T47D (cell line): ENCODE results near the gene GLRX3.

Source experiments
- DNase-seq, 2 experiments: peaks; one replicate each; pipeline versions ENCODE4 v3.0.0 to v3.0.0-alpha.2; 2011 to 2012; ENCODE audit warnings: low read depth in 1 of 2, low spot score in 1 of 2
- JUND ChIP-seq: IDR thresholded peaks from 2 replicates; pipeline ENCODE4 v1.6.1; 2012; ENCODE audit warnings: low read depth
- in situ Hi-C: cut with HindIII; loops from 2 replicates; pipeline ENCODE4 v1.10.0; 2016; ENCODE audit warnings: low sequenced_read_pairs, low pct_unique_long_range_greater_than_20kb

The GLRX3 gene

DNA sequence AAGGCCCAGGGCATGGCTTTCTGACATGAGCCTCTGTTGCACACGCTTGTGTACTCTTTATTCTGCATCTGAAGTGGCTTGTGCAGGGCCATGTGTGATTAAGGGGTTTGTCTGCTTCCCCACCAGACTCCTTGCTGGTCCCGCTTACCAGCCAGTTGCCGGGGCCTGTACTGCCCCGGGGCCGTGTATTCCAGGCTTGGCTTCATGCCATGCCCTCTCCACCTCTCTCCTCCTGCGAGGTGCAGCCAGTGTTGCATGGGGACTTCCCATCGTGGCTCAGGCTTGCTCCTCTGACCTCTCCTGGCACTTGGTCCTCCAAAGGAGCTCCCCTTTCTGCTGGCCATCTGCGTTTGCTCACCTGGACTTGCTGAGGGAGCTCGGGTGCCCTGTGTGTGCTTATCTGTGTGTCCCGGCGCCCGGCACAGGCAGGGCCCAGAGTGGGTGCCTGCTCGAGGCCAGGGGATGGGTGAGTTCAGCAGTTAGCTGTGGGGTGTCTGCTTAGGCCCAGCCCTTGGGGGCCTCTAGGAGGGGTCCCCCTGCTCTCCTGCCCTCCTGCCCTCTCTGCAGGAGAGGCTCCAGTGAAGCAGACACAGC is 14.6 kb upstream of the GLRX3 start:
- TF ChIP-seq JUND: no peak
- in situ Hi-C loops: no loop called here

DNA sequence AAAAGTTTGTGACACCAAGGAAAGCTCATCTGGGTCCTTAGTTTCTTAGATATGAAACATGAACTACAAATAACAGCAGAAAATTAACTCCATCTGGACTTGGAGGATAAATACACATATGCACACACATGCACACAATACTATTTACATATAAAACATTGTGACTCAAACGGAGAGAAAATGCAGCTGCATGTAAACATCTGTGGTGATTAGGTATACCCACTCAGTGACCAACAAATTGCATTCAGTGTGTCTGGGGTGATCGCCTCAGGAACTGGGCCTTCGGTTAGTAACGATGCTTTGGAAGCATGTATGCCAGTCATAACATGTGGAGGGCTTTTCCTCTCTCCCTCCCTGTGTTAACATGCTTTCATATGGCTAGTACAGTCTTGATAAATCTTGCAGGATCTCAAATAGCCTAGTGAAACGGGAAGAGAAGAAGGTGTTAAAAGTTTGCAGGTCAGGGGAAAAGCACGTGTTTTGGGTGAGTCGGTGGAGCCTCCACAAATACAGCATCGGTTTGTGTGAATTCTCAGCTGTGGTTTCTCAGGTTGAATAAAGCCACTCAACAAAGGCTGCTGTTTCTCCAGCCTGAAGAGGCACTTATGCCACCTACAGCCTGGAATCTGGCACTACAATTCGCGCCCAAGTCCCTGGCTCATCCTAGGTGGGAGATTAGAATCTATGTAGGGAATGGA is 8.7 kb upstream of the GLRX3 start:
- TF ChIP-seq JUND: no peak
- DNase-seq: peak; percentile 81 to 82
- in situ Hi-C loops: no loop called here

More for the DNA sequence above, 14.6 kb upstream of the GLRX3 start:
- no peak for DNase-seq

DNA sequence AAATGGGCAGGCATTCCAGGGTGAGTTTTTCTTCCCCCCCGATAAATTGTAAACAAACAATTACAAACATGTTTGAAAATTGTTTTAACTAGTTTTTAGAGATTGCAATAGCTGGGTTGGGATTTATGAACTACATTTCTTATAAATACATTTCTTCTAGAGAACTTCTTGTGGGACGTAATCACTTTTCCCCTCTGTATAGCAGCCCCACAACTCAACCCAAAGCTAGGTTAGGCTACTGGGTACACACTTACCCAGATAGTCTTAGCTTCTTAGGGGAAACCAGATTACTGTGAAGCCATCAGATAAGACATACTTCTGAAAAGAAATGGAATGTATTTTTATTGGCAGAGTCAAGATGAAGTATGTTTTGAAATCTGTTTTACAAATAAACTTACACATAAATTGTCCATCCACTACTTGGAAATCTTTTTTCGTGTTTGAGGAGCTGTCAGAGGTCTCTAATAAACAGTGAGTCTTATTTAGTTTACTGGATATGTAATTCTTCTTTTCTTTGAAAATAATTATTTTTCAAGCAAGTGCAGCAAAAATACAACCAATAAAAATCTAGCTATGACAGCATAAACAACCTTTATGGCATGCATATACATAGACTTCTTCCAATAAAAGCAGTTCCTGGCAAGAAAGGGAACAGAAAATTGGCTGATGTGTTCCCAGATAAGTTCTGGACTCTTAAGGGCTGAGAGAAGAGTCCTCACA is 8.0 kb upstream of the GLRX3 start:
- in situ Hi-C loops: no loop called here
- no peak for TF ChIP-seq JUND
- DNase-seq: no peak

- no peak for DNase-seq
- no peak for TF ChIP-seq JUND
- in situ Hi-C loops: no loop called here
These were observed 7.3 kb upstream of the GLRX3 start for GRCh38 chr10:130128922-130129321.

GRCh38 chr10:130135676-130136225 is 440 bp upstream of the GLRX3 start:
- TF ChIP-seq JUND: no peak
- no peak for DNase-seq
- in situ Hi-C loops: no loop called here

GRCh38 chr10:130137090-130137448 is 878 bp downstream of the GLRX3 start:
- in situ Hi-C loops: no loop called here
- peak; percentile 3 to 30 for DNase-seq

GRCh38 chr10:130137659-130138478 is 1.7 kb downstream of the GLRX3 start:
- in situ Hi-C loops: no loop called here
- TF ChIP-seq JUND: no peak
- DNase-seq: no peak

More at GRCh38 chr10:130137090-130137448, 878 bp downstream of the GLRX3 start:
- no peak for TF ChIP-seq JUND

DNA sequence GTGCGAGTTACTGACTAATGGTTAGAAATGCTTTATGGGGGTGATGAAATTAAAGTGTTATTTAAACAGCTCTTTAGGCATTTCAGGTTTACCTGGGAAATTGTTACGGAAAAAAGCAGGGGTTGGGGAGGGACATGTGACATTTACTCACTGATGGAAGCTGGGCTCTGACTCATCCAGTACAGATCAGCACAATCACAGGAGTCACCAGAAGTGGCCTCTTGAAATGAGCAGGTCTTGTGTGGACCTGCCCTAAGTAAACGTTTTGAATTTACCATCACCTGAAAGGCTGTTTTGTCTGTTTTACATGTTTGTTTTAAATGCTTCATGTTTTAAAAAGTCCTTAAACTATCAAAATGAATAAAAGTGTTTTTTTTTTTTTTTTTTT is 2.3 kb downstream of the GLRX3 start:
- in situ Hi-C loops: no loop called here
- DNase-seq: no peak
- no peak for TF ChIP-seq JUND

DNA sequence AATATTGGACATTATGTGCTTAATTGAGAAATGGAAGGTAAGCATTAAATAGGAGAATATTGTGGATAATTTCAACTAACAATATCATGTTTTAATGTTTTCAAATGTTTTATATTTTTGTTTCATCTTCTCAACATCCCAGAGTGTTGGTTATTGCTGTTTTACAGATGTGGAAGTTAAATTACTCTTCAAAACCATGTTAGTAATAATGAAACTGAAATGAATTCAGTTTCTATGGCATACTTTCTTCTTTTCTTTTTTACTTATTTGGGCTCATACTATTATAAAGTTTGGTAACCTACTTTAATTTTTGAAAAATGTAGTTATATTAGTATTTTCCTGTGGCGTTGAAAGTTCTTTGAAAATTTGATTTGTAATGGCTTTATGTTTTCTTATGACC is 4.2 kb downstream of the GLRX3 start:
- in situ Hi-C loops: no loop called here
- no peak for TF ChIP-seq JUND
- DNase-seq: no peak

- in situ Hi-C loops: no loop called here
- no peak for TF ChIP-seq JUND
- DNase-seq: no peak
These were observed 4.8 kb downstream of the GLRX3 start for GRCh38 chr10:130141038-130141437.

DNA sequence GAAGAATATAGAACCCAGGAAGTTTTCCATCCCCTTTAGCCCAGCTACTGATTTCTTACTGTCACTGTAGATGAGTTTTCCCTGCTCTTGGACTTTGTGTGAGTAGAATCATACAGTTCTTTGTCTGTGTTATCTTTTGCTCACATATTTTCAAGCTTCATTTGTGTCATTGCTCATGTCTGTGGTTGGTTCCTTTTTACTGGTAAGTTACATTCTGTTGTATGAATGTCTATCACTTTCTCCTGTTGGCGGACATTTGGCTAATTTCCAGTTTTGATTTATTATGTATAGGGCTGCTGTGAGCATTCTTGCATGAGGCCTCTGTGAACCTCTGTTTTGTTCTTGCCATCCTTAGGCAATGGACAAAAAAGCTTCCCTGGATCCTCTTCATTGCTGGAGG is 5.3 kb downstream of the GLRX3 start:
- DNase-seq: no peak
- in situ Hi-C loops: no loop called here
- TF ChIP-seq JUND: no peak

- TF ChIP-seq JUND: no peak
- DNase-seq: no peak
- in situ Hi-C loops: no loop called here
These were observed 5.7 kb downstream of the GLRX3 start for GRCh38 chr10:130141878-130142277.
